ENCODE results near the gene KCNJ11.

Gene KCNJ11

DNA sequence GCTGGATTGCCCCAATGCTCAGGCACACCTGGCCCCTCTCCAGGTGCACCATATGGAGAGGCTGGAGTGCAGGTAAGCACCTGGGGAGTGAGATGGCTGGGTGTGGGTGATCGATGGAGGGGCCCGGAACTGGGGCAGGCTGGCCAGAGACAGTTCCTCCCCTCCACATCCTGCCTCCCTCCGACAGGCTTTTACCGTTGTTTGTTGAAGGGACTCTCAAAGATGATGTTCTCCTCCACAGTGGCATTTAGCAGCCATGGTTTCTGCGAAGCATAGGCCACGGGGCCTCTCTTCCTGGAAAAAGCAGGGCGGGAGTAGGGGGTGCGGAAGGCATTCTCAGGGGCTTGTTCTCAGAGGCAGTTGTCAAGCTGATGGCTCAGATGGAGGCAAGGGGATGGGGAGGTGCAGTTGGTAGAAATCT, 25.9 kb upstream of the KCNJ11 start:
- H3K4me3 Mint-ChIP-seq: no peak overlapping the region
- H3K9me3 Mint-ChIP-seq: no peaks in the 10 kb centered on the region
- no peak for DNase-seq
- H3K4me1 Mint-ChIP-seq (ENCODE audit: low read depth): peaks cover 5% of the 10 kb centered on the region
- peaks cover 44% of the 10 kb centered on the region for H3K27me3 Mint-ChIP-seq
- no peak overlapping the region for H3K27ac Mint-ChIP-seq
- H3K36me3 Mint-ChIP-seq (ENCODE audit: low read depth): no peaks in the 10 kb centered on the region

DNA sequence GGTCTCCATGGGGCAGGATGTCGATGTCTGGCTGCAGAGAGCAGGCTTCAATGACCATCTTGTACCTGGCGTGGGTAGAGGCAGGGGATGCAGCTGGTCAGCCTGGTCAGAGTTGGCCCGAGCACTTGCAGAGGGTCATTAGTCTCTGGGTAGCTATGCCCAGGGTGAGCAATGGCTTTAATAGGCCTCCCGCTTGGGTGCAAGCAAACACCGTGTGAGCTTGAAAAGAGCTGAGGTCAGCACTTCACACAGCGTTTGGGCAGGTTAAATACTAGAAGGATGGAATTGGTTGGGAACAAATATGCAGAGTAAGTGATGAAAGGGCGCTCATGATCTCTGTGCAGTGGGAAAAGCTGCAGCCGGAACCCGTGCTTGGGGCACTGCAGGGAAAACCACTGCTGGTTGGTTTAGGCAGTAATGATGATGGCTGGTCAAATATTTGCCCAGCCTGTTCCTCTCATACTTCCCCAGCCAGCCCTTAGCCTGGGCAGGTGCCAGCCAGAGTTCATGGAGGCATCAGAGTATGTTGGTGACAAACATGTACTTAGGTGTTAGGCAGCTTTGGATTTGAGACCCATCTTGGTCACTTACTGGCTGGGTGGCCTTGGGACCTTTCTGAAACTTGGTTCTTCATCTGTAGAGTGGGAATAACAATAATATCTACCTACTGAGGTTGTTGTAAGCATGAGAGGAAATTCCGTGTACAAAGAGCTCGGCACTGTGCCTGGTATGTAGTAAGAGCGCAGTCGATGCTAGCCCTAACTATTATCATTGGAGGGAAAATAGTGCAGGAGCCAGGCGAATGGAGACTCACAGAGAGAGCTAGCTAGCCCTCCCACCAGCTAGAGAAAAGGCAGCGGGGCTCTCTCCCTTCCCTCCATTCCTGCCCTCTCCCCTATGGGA, 25.2 kb upstream of the KCNJ11 start:
- no peak overlapping the region for H3K4me3 Mint-ChIP-seq
- H3K27me3 Mint-ChIP-seq: peaks cover 38% of the 10 kb centered on the region
- H3K36me3 Mint-ChIP-seq (ENCODE audit: low read depth): no peaks in the 10 kb centered on the region
- DNase-seq: no peak
- H3K27ac Mint-ChIP-seq: no peak overlapping the region
- H3K4me1 Mint-ChIP-seq (ENCODE audit: low read depth): peaks cover 5% of the 10 kb centered on the region
- no peaks in the 10 kb centered on the region for H3K9me3 Mint-ChIP-seq

DNA sequence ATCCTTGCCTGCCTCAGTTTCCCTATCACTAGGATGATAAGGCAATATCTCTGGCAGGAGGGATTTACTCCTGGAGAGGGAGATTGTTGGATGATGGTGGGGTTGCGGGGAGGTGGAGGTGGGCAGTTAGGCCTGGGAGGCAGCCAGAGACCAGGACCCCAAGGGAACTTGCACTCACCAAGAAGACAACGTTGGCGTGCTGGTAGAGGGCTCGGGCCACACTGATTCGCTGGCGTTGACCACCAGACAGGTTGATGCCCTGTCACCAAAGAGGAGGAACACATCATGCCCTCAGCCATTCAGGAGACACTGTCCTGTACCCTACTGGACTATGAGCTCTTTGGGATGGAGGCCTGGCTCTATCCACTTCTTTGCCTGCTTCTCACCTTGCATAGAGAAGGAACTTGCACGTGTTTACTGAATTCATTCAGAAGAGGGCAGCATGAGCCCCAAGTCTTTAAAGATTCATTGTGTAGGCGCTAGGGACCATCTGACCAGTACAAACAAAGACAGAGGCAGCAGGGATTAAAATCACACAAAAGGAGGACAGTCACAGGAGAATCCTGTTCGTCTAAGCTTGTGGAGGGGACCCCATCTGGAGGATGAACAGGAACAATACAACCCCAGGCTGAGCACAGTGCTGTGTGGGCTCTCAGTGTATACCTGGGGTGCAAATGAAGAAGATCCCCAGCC, 24.2 kb upstream of the KCNJ11 start:
- Mint-ChIP-seq H3K36me3 (ENCODE audit: low read depth) (no peaks in the 10 kb centered on the region), H3K4me1 (ENCODE audit: low read depth) (peaks cover 5% of the 10 kb centered on the region), H3K4me3 (no peak overlapping the region), H3K27ac (no peak overlapping the region), H3K27me3 (peaks cover 32% of the 10 kb centered on the region), H3K9me3 (no peaks in the 10 kb centered on the region)
- no peak for DNase-seq

DNA sequence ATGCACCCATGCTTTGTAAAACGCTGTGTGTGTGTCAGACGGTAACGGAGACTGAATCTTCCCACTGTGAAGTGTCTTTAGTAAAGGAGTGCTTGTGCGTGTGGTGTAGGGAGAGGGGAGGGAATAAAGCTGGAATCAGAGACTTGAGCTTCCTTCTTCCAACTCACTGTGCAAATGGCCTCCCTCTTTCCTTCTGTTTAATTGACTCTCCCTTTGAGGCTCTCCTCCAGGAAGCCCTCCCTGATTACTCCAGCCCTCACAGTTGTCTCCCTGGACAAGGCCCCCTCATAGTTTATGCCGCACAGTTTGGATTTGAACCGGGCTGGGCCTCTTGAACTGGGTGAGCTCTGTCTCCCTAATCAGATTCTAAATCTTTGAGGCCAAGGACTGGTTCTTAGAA, 23.0 kb upstream of the KCNJ11 start:
- H3K36me3 Mint-ChIP-seq (ENCODE audit: low read depth): no peaks in the 10 kb centered on the region
- no peaks in the 10 kb centered on the region for H3K9me3 Mint-ChIP-seq
- H3K4me3 Mint-ChIP-seq: no peak overlapping the region
- H3K27me3 Mint-ChIP-seq: peaks cover 27% of the 10 kb centered on the region
- no peak overlapping the region for H3K27ac Mint-ChIP-seq
- peaks cover 5% of the 10 kb centered on the region for H3K4me1 Mint-ChIP-seq (ENCODE audit: low read depth)
- DNase-seq: no peak

DNA sequence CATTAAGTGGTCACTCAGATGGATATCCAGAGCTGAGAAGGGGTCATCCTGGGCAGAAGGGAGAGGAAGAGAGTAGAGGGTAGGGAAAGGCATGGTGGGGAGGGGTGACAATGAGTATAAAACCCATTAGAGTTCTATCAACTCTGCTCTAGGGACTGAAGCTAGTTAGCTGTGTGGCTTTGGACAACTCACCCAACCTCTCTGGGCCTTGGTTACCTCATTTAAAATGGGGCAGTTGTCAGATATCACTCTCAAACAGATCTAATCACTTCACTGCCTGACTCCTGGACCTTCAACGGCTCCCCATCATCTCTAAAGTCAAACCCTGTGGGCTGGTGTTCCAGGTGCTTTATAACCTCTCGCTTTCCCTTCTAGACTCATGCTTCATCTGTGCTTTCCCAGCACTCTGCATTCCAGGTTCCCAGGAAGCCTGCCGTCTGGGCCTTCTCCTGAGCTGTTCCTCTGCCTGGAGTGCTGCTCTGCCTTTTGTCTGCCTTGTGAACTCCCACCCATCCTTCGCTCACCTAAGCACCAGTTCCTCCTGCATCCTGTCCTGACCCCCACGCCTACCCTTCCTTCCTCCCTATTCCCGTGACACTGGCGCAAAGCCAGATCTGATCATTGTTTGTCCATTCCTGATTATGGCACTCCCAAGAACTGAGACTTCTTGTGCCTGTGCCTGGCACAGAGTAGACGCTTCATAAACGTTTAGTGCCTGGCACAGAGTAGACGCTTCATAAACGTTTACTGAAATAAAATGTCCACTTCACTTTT, 22.3 kb upstream of the KCNJ11 start:
- H3K27me3 Mint-ChIP-seq: peaks cover 26% of the 10 kb centered on the region
- H3K9me3 Mint-ChIP-seq: no peaks in the 10 kb centered on the region
- no peak for DNase-seq
- H3K36me3 Mint-ChIP-seq (ENCODE audit: low read depth): no peaks in the 10 kb centered on the region
- peaks cover 5% of the 10 kb centered on the region for H3K4me1 Mint-ChIP-seq (ENCODE audit: low read depth)
- no peak overlapping the region for H3K27ac Mint-ChIP-seq
- H3K4me3 Mint-ChIP-seq: no peak overlapping the region

DNA sequence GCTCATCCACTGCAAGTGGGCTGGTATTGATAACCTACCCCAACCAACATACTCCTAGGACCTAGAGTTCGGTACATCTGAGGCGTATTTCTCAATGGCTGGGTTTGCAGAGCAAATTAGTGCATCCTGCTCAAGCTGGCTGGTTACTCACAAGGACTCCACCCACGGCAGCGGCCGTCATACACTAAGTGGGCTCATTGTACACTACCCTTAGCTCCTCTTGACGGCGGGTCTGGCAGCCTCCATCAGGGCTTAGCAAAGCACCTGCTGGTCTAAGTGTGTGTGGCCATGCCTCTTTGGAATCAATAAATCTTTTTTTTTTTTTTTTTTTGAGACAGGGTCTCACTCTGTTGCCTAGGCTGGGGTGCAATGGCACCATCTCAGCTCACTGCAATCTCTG, 20.2 kb upstream of the KCNJ11 start:
- H3K4me3 Mint-ChIP-seq: no peak overlapping the region
- H3K36me3 Mint-ChIP-seq (ENCODE audit: low read depth): no peaks in the 10 kb centered on the region
- peaks cover 11% of the 10 kb centered on the region for H3K27me3 Mint-ChIP-seq
- H3K4me1 Mint-ChIP-seq (ENCODE audit: low read depth): no peaks in the 10 kb centered on the region
- no peak overlapping the region for H3K27ac Mint-ChIP-seq
- DNase-seq: no peak
- H3K9me3 Mint-ChIP-seq: no peaks in the 10 kb centered on the region

DNA sequence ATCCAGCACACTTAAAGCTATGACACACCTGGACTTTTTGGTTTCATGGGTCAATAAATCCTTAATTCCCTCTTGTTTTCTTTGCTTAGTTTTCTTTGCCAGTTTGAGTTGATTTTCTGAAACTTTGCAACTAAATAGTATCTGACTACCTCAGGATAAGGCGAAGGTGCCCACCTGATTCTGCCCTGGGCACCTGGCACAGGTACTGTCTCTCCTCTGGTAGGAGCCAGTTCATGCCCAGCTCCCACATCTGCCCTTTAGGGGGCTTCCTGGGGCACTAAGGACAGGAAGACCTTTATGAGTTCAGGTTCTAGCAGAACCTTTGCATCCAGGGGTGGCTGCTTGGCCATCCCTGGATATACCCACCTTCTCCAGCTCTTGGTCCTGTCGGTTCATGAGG, 19.6 kb upstream of the KCNJ11 start:
- Mint-ChIP-seq H3K27me3 (peaks cover 6% of the 10 kb centered on the region), H3K4me1 (ENCODE audit: low read depth) (no peaks in the 10 kb centered on the region), H3K4me3 (no peak overlapping the region), H3K27ac (no peak overlapping the region), H3K36me3 (ENCODE audit: low read depth) (no peaks in the 10 kb centered on the region), H3K9me3 (no peaks in the 10 kb centered on the region)
- no peak for DNase-seq

DNA sequence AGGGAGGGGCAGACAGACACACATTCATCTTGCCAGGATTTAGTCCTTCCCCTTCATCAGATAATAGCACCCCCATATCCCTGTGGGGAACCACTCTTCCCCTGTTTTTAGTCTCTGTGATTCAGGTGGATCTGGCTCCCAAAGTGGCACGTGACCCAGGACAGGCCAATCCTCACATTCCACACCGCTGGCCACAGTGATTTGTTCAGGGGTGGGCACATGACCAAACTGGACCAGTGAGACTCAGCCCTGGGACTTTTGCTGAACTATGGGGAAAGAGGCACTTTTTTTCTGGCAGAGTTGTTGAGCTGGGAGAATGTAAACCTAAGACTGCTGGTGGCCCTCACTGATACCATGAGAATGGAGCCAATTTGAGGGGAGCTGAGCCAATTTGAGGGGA, 19.1 kb upstream of the KCNJ11 start:
- no peaks in the 10 kb centered on the region for H3K36me3 Mint-ChIP-seq (ENCODE audit: low read depth)
- peaks cover 2% of the 10 kb centered on the region for H3K27me3 Mint-ChIP-seq
- H3K4me1 Mint-ChIP-seq (ENCODE audit: low read depth): no peaks in the 10 kb centered on the region
- no peak overlapping the region for H3K27ac Mint-ChIP-seq
- no peaks in the 10 kb centered on the region for H3K9me3 Mint-ChIP-seq
- H3K4me3 Mint-ChIP-seq: no peak overlapping the region
- DNase-seq: no peak

DNA sequence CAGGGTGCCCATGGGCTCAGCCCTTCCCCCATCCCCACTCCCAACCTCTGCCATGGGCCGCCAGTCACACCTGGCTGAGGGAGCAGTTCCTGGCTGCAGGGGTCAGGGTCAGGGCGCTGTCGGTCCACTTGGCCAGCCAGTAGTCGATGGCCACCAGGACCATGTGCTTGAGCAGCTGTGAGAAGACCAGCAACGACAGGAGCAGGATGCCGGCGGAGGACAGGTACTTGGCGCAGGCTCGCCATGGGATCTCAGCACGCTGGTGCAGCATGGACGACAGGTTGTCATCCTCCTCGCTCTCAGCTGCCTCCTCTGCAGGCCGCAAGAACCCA, 18.3 kb upstream of the KCNJ11 start:
- Mint-ChIP-seq H3K9me3 (no peaks in the 10 kb centered on the region), H3K4me3 (no peak overlapping the region), H3K36me3 (ENCODE audit: low read depth) (no peaks in the 10 kb centered on the region), H3K4me1 (ENCODE audit: low read depth) (no peaks in the 10 kb centered on the region), H3K27ac (no peak overlapping the region), H3K27me3 (no peaks in the 10 kb centered on the region)
- no peak for DNase-seq

DNA sequence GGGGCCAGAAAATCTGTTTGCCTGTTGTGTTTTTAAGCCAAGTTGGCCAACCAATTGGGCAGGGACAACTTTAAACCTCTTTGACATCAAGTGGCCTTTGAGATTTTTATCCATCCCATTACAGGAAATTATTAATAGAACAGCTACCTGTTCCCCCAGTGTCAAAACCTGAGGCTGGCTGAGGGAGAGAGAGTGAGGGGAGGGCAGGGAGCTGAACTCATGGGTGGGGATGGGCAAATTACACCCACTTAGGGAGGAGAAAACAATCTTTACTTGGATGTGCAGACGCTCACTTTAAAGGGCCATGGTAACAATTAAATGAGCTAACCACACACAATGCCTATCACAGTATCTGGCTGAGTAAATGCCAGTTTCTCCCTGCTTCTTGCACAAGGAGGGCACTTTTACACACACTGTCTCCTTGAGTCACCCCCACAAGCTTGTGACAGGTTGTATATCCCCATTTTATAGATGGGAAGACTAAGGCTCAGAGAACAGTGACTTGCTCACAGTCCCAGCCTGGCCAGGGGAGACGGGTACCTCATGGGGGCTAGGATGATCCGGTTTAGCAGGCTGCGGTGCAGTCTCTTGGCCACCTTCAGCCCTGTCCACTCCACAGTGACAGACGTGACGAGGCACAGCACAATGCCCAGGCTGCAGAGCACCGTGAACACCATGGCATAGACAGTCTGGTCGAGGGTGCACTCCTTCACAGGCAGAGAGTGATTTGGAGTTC, 17.8 kb upstream of the KCNJ11 start:
- Mint-ChIP-seq H3K36me3 (ENCODE audit: low read depth) (no peaks in the 10 kb centered on the region), H3K9me3 (no peaks in the 10 kb centered on the region), H3K4me3 (no peak overlapping the region), H3K27me3 (no peaks in the 10 kb centered on the region), H3K27ac (no peak overlapping the region), H3K4me1 (ENCODE audit: low read depth) (no peaks in the 10 kb centered on the region)
- DNase-seq: no peak

DNA sequence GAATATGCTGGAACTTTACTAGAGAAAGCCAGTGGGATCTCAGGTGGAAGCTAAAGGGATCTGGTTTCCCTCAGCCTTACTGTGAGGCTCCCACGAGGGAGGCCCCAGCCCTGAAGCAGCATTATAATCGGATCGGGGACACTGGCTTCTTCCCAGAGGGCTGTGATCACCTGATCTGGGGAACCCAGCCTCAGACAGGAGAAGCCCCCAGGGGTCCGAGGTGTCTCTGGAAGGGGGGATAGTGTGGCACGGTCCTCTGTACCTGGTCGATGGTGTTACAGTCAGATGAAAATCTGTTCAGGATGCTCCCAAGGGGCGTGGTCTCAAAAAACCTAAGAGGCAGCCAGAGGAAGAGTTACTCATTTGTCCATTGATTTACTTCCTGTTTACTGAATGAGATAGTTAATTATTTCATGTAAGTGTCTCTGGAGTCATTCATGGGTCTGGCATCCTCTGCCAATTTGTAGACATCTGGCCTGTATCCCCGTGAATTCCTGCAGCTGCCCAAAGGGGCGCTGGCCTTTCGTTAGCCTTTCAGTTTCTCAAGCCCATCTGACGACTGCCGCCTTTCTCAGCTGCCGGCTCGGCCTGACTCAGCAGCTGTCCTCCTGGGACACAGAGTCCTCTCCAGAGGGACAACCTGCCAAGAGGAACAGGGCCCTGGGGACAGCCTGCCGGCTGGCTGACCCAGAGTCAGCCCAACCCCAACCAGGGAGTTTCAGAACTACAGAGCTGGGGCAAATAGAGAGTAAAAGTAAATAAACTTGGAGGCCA, 17.0 kb upstream of the KCNJ11 start:
- Mint-ChIP-seq H3K4me3 (no peak overlapping the region), H3K27ac (no peak overlapping the region), H3K4me1 (ENCODE audit: low read depth) (no peaks in the 10 kb centered on the region), H3K9me3 (no peaks in the 10 kb centered on the region), H3K36me3 (ENCODE audit: low read depth) (no peaks in the 10 kb centered on the region), H3K27me3 (no peaks in the 10 kb centered on the region)
- no peak for DNase-seq

DNA sequence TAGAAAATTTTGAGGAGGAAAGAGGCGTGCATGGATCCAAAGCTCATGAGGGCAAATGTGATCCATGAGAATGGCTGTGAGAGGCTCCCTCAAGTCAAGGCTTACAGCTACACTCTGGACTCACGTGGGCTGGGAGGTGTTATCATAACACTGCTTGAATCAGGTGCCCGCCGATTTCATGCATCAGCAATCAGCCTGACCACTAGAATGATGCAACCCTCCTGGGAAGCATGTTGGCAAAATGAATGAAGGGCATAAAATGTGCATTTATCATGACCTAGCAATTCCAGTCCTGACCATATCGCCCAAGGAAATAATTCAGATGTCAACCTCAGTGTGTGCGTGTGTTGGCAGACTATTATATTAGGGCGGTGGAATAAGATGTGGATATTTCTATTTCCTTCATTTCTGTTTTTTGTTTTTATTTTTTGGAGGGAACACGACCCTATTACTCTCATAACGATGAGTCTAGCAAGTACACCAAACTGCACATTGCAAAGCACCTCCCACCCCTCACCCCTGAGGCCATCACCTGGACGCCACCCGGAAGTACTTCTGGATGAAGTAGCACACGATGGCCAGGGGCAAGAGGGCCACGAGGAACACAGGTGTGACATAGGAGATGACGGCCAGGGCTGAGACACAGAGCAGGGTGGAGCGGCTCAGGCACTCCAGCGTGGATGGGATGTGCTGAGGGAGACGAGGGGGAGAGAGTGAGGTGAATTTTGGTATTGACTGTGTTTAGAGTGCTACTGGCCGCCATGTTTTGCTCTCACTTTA, 15.7 kb upstream of the KCNJ11 start:
- Mint-ChIP-seq H3K9me3 (no peaks in the 10 kb centered on the region), H3K4me1 (ENCODE audit: low read depth) (no peaks in the 10 kb centered on the region), H3K4me3 (no peak overlapping the region), H3K27ac (no peak overlapping the region), H3K36me3 (ENCODE audit: low read depth) (no peaks in the 10 kb centered on the region), H3K27me3 (no peaks in the 10 kb centered on the region)
- DNase-seq: no peak

DNA sequence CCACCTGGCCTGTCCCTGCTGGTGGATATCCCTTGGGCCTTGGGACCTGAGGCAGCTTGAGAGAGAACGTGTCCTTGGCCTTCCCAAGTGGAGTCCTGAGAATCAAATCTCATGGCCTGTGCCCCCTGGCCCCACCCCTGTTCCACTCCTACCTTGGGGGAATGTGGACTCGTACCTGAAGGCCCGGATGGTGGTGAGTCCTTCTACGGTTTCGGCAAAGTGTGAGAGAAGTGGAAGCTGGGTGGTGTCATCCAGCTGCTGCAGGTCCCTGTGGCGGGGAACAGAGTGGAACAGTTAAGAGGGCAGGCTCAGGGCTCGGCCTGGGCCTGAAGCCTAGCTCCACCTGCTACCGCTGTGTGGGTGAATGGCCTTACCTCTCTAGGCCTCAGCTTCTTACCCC, 14.0 kb upstream of the KCNJ11 start:
- no peaks in the 10 kb centered on the region for H3K9me3 Mint-ChIP-seq
- no peaks in the 10 kb centered on the region for H3K4me1 Mint-ChIP-seq (ENCODE audit: low read depth)
- no peak overlapping the region for H3K4me3 Mint-ChIP-seq
- no peaks in the 10 kb centered on the region for H3K36me3 Mint-ChIP-seq (ENCODE audit: low read depth)
- H3K27ac Mint-ChIP-seq: no peak overlapping the region
- H3K27me3 Mint-ChIP-seq: no peaks in the 10 kb centered on the region
- DNase-seq: no peak
